Measurements from ENCODE around the gene POPDC2.

Gene POPDC2

DNA sequence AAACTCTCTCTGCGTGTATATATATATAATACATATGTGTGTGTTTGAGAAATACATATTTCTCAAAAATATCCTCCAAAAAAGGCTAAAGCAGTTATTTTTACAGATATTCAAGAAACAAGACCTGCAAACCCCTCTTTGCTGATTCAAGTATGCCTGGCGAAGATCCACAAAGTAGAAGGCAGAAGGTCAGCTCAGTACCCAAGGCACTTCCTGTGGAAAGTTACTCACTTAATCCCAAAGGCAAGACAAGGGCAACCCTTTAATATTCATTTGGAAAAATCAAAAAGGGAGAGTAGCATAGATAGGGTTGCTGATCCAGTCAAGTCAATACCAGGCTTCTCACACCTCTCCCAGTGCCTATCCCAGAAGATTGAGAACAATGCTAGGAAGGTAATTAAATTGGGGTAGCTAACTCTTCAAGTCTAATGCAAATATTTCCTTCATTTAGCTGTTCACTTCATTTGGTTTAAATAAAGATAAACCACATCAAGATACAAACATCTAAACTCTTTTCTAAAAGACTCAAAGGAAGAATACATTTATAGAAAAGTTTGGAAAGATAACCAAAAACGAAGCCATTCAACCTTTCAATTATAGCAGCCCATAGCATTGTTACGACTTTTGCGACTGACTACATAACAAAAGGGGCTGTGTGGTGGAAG lies 9.6 kb upstream of the POPDC2 start:
- no peak for DNase-seq

DNA sequence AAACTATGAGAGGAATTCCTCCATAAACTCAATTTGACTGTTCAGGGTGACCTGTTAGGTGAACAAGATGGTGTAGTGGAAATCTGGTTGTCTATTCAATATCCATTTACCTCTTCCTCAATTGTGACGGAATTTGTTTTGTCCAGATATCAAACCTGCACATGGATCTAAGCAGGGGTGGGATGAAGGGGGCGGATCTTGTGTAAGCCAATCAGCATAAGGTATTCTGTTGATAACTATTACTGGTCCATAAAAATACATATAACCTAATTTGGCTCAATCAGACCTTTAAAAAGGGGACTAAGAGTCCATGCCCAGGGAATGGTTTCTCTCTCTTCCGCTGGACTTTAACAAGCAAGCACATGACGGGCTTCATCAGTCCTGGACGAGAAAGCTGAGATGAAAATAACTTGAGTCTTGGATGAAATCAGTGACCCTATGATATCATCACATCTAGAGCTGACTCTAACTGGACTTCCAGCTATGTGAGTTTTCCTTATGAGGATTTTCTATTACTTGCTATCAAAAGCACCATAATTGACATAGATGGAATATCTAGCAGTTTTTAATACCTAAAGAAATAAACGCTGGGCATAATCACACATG lies 5.7 kb upstream of the POPDC2 start:
- no peak for DNase-seq

DNA sequence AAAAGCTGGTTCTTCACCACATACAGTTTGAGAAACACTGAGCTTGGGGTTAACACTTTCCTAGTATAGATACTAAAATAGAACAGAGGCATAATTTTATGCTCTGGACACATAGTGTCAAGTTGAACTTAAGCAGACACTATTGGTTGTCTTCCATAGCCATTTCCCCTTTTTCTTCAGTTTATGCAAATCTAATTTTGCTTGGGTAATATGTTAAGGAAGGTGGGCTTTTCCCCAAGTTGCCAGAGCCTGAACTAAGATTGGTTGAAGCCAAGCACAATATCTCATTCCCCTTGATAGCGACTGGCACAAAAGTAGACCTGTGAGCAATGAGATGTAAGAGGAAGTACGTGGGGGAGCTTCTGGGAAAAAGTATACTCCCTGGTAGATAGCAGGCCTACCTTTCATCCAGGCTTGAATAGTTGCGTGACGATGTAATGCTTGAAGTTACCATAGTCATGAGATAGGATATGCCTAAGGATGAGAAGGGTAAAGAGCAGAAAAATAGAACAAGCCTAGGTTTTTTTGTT lies 4.5 kb upstream of the POPDC2 start:
- DNase-seq, result no peak

DNA sequence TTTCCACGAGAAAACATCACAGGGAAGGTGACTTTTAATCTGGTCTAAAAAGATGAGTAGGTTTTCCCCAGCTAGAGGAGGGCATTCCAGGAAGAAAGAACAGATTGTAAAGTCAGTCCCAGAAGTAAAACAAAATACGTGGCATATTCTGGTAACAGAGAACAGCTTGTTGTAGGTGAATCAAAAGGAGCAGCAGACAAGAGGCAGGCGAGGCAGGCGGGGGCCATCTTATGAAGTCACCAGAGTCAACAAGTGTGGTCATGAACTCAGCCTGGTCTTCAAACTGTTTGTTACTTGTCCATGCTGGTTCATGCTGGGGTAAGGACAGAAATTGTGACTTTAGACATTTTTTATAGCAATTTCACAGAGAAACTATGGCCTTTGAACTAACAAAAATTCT lies 4.0 kb upstream of the POPDC2 start:
- no peak for DNase-seq

DNA sequence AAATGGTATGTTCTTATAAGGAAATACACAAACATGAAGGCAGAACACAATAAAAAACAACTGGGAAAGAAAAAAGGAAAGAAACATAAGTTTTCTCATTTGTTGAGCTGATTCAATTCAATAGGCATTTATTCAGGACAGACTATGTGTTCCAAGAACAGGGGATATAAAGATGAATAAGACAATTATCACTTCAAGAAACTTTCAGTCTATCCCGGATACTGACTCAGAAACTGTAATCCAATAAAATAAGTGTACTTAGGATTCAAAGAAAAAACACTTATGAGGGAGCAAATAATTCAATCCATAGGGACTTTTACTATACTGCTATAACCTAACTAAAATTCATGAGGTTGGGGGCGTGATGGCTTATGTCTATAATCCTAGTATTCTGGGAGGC lies 3.5 kb upstream of the POPDC2 start:
- no peak for DNase-seq

DNA sequence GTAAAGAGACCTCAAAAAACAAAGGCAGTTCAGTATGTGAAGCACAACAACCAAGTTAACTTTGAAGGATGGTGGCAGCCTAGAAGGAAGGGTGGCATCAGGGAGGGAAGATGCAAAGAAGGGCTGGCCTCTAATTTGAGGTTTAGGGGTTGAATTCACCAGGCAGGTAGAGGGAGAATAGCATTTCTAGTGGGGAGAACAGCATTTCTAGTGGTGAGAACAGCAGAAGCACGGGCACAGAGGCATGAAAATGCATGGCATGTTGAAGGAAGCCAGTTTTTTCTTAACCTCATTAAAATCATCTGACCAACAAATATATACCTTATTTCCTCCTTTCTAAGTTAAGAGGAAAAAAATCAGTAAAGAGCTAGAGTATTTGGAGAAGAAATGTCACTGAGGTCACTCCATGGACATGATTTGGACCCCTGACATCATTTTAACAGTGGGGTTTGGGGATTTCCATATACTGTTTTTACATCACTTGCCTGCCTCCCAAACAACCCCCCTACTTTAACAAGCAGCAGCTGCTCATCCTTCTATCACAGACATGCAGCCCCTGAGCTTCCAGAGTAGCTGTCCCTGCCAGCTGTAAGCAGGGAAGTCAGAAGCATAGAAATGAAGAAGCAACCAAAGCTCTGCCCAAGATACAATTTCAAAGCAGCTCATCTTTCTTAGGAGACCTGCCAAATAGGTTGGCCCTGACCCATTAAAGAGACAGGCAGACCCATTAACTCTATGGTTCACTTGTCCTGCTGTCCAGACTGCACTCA lies 2.4 kb upstream of the POPDC2 start:
- DNase-seq, result no peak

DNA sequence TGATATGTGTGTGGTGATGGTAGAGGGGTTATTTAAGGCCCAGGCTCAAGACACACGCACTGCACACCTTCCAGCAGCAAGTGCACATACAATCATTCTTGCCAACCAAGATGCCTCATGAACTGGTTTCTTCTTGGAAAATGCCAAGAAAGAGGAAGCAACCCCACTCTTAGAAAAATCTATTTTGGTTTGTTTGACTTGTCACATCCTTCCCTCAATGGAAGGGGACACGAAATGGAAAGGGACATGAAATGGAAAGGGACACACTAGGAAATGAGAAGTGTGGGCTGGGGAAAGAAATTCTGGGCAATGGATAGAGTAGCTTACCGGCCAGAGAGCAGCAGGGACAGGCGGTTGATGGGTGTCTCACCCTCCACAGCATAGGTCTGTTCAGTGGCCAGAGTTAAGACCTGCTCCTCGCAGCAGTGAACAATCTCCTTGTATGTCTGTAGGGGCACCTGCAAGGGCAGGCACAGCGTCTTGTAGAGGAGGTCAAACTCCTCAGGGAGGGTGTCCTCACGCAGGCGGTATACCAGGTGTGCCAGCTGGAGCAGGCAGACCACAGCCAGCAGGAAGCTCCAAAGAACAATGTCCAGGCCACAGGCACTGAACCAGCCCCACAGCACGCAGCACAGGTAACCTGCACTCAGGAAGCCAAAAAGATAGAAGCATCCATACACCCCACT lies 640 bp downstream of the POPDC2 start:
- DNase-seq, result no peak

DNA sequence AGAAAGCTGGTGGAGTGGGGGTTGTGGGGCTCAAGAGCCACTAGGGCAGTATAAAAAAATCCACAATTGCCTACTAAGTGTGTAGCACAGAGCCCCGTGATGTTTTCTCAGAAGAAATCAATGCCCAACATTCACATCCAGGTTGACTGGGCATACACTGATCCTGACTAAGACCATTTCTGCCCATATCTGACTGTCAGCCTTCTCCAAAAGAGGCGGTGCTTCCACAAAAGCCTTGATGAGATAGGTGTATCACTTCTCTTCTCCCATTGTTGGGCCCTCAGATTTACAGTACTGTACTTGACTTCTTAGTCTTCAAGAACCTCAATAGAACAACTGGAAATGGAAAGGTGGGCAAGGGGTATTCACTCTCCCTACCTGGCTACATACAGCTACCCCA lies 1.4 kb downstream of the POPDC2 start:
- no peak for DNase-seq

DNA sequence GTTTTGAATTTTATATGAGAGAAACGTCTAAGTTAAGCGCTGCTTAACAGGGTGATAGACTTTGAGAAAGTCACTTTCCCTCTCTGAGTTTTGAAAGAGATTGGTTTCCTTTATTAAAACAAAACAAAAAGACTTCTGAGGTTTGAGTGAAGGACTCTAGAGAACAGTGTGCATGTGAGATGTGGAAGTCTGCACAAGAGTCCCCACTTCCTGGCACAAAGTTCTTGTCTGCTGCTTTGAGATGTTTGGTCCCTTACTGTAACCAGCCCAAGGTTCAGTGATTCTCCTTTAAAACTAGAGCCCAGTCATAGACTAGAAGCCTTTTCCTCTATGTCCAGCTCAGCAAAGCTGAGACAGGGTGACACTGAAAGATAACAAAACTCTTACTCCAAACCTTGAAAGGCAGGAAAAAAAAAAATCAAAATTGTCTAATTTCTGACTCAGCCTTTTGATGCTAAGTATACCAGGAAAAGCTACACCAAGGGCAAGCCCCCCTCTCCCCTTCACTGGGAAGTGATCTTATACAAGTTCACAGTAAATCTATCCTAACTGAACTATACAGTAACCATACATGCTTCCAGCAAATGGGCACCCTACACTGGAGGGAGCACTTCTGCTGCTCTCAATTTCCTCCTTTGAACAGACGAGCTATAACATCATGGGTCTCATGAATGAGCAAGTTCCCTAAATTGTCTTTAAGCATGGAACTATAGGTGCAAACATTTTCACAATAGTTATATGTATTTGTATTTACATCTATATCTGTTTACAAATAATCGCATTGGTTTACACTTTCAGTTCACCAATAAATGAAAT lies 2.3 kb downstream of the POPDC2 start:
- no peak for DNase-seq

DNA sequence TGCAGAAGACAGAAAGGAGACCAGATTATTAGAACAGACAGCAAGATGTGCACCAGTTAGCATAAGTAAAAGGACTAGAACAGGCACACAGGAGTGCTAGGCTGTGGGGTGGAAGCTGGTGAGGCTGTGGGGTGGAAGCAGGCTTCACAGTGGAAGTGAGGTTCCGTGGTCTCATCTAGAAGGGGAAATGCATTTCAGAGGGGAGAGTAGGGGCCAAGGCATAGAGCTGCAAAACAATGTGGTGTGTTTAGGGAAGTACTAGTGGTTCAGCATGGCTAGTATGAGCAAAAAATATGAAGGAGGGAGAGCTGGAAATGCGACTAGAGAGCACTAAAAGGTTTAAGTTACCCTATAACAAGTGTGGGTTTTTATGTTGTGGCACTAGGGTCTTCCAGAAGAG lies 6.5 kb downstream of the POPDC2 start:
- DNase-seq, result no peak

DNA sequence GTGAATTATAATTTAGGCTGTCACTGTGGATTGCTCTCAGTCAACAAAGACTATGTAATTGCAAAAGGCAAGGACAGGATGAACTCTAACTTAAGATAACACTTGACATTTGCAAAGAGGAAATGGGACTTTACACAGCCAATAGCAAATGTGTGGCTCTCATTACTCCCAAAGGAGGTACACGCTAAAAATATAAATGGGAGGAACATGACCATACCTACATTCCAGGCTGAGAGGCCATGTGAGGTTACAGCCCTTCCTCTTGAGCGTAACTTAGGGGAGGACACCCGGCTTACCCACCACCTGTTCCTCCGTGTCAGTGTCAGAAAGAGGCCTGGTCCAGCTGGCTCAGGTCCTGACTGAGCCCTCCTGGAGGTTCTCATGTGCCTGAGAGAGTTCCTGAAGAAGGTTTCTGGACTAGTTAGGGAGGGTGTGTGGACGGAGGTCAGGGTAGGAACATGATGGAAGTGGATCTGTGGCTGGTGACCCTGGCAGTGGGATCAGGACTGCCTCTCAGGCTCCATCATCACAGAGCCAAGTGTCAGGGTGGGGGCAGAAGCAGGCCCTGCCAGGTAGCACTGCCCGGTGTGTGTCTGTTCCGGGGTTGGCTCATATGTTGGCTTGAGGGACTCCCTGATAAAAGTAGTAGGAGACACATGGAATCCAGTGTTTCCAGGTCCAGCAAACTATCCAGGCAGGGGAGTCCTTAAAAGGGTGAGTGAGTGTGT lies 7.9 kb downstream of the POPDC2 start:
- no peak for DNase-seq

DNA sequence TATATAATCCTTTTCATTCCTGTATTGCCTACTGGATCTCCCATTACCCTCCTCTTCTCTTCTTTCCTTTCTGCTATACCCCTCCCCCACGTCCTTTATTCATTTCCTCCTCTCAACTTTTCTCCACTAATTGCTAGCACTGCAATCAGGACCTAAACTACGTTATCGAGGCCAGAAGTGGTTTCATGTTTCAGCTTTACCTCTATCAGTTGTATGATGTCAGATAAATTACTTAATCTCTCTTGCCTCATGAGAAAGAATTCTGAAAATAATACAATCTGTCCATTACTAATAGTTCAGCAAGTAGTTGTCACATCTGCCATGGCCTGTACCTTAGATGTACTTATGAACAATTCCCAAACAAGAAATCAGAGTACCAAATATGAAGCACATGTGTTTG lies 10.6 kb downstream of the POPDC2 start:
- DNase-seq, result peak; percentile 59

DNA sequence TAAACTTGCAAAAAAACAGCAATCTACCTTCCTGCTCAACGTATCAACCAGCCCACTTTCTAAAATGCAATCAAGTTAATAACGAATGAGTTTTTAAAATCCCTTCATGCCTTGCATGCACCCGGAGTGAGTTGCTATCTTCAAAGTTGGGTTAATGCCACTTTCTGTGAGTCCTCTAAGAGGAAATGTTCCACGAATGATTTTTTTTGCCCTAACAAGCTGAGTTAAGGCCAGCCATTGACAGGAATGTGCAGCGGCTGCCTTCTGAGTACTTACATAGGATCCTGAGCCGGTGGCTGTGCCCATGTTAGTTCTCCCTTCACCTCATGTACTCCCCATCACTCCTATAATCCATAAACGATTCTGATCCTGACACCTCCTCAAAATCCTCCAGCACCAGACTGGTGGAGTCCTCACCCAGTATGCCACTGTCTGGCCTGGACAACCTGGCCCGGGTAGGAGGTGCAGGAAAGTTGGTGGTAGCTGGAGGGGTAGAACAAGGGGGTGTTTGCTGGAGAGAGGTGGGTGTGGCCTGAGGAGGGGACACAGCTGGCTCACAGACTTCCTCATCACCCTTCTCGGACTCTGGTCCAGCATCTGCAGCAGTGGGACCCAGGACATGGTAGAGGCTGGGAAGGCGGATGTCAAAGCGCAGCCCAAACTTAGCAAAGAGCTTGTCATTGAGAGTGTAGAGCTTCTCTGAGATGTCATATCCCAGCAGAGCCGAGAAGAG lies 12.4 kb downstream of the POPDC2 start:
- no peak for DNase-seq

DNA sequence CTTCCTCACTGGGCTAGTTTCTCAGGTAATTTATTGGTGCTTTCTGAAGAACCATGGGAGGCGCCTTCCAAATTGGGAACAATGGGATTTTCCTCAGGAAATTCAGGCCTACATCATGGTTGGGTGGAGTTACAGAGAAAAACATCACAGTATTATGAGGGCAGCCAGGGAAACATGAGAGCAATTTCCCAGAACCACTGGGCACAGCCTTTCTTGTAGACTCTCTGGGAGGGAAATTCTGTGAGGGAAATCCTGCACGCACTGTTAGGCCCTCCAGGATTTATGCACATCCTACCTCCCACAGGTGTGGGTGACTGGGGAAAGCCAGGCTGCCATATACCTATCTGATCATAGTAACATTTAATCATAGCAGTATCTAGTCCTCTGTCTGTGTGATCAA lies 13.2 kb downstream of the POPDC2 start:
- no peak for DNase-seq

DNA sequence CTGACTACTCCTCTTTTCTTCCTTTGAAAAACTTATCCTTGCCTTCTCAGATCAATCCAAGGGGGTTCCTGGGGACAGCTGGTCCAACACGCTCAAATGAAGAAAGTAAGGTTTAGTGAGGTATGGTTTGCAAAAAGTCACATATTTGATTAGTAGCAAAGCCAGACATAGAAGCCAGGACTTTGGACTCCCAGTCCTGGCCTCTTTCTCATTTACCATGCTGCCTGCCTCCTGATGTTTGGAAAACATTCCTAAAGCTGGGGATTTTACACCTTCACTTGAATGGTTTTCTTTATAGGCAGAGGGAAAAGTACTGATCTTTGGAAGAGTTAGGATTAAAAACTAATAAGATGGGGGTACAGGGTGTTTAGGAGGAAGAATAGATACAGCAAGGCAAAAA lies 14.6 kb downstream of the POPDC2 start:
- no peak for DNase-seq

DNA sequence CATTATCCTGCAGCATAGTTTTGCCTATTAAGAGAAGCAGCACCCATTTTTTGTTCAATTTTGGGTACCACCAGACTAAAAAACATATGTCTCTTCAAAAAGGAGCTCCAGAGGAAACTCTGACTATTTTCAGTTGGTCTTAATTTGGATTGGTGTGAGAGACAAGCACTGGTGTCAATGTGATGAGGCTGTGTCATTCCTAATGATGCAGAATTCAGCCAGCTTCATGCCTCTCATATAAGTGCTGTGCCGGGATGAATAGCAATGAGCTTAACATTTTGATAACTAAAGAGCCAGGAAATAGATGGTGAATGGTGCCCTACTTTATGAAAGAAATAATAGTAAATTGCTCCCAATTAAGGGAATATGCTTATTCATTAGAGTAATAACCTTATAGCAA lies 15.9 kb downstream of the POPDC2 start:
- DNase-seq, result no peak

DNA sequence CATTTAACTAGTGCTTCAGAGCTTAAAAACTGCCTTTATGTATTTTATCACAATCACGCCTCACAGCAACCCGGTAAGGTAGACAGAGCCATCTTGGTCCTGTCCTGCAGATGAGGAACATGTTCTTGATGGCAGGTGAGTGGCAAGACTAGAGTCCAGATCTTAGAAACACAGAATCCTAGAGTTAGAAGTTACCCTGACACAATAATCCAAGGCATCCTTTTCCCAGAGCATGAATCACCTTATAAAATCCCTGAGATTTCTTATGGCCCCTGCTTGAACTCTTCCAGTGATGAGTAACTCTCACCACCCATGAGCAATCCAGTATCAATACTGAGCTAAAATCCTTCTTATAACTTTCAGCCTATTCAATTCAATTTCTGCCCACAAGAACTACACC lies 16.9 kb downstream of the POPDC2 start:
- DNase-seq, result no peak

DNA sequence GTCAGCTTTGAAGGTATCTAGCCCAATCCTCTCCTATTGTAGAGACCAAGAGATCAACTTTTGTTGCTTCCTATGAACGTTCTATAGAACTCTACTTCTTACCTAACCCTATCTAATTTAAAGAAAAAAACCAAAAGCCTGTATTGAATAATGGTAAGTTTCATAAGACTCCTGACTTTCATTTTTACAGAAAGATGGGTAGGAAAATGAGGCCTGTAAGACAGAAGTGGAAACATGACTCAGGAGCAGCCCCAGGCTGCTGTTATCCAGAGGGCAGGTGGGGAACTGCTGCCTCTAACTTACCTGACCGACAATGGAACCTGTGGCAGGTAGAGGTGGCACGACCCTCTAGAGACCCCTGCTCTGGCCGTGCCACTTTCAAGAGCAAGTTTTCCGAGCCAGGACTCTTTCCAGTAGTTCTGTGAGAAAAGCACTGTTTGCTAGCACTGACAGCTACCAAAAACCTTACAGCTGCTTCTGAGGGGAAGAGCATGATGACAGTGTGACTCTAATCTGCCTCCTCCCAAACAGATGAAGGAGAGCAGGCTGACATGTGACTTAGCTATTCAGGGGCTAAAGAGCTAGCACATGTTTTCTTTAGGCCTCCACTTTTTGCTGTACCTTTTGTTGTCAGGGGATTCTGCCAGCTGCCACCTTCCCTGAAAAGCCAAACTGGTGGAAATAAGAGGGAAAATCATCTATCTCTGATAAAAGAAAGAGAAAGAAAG lies 17.5 kb downstream of the POPDC2 start:
- no peak for DNase-seq

DNA sequence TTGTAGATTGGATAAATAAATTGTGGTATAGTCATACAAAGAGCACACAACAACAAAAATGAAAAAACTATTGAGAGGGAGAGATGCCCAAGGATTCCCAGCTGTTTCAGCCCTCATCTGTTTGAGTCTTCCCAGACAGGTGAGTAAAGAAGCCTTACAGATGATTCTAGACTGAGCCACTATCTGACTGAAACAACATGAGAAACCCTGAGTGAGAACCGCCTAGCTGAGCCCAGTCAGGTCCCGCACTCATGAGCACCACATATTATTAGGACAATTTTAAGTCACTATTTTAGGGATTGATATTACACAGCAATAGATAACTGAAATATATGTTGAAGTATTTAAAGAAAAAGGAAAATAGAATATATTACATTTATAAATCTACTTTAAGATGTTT lies 19.0 kb downstream of the POPDC2 start:
- no peak for DNase-seq

Data from NCI-H1105 (cell line).